HepG2 (cell line): ENCODE results near the gene VSNL1. TPM values are rescaled to one million over a fixed set of nuclear protein-coding genes. Genes with fewer than 3 reads are reported as not detected.

Source experiments
- GATA4 ChIP-seq: sonication (generic); IDR thresholded peaks from 2 replicates; pipeline ENCODE4 v1.6.1; 2016; ENCODE audit warnings: antibody characterized with exemption, low read depth, borderline replicate concordance
- ISX ChIP-seq: sonication (generic); formaldehyde crosslinking; conservative IDR thresholded peaks from 2 replicates; pipeline ENCODE4 v1.5.0; 2020; ENCODE audit warnings: missing genetic modification reagents
- JUN ChIP-seq: sonication (generic); formaldehyde crosslinking; IDR thresholded peaks from 2 replicates; pipeline ENCODE4 v1.4.0; 2020; ENCODE audit warnings: mild to moderate bottlenecking, missing genetic modification reagents
- NCOR1 ChIP-seq: fragments of 200-600 bp; sonication (generic); IDR thresholded peaks from 2 replicates; pipeline ENCODE4 v1.7.0; 2017; ENCODE audit warnings: antibody characterized with exemption, low read length, borderline replicate concordance
- PITX1 ChIP-seq: sonication (generic); formaldehyde crosslinking; IDR thresholded peaks from 2 replicates; pipeline ENCODE4 v1.5.1; 2020; ENCODE audit warnings: mild to moderate bottlenecking, missing genetic modification reagents
- RBFOX2 ChIP-seq: fragments of 200-400 bp; formaldehyde crosslinking; IDR thresholded peaks from 2 replicates; pipeline ENCODE4 v1.6.1; 2017; ENCODE audit warnings: low read depth, mild to moderate bottlenecking, low read length
- SATB2 ChIP-seq: sonication (generic); formaldehyde crosslinking; IDR thresholded peaks from 2 replicates; pipeline ENCODE4 v1.5.0; 2020; ENCODE audit warnings: missing genetic modification reagents
- ZKSCAN8 ChIP-seq: IDR thresholded peaks from 2 replicates; pipeline ENCODE4 v1.6.1; 2016; ENCODE audit warnings: borderline replicate concordance, missing genetic modification reagents, missing compliant biosample characterization
- ZNF251 ChIP-seq: sonication (generic); formaldehyde crosslinking; IDR thresholded peaks from 2 replicates; pipeline ENCODE4 v1.9.0; 2021; ENCODE audit warnings: mild to moderate bottlenecking, missing genetic modification reagents
- ZNF333 ChIP-seq: sonication (generic); formaldehyde crosslinking; IDR thresholded peaks from 2 replicates; pipeline ENCODE4 v1.4.0; 2020; ENCODE audit warnings: mild to moderate bottlenecking, missing genetic modification reagents, borderline replicate concordance
- ZNF766 ChIP-seq: sonication (generic); formaldehyde crosslinking; IDR thresholded peaks from 2 replicates; pipeline ENCODE4 v1.5.0; 2020; ENCODE audit warnings: missing genetic modification reagents, borderline replicate concordance
- polyA plus RNA-seq, 8 experiments: library from polyadenylated mRNA; depleted of rRNA in 3 of 8; stranded (reverse) in 7 of 8; unstranded in 1 of 8; fragments of >200 nt; fragmentation: Illumina TruSeq in 4 of 8; extraction: Trizol in 4 of 8; gene quantifications; 2 replicates each; pipeline versions ENCODE4 v1.2.1 to v1.2.3, GENCODE V29; 2011 to 2016; ENCODE audit warnings: low read depth in 4 of 8, missing spikeins in 1 of 8, mixed read lengths in 1 of 8; ENCODE audit not compliant: insufficient read depth in 1 of 8
- total RNA-seq, 5 experiments: library from RNA; depleted of rRNA; stranded (reverse); fragments of >200 nt; fragmentation: Illumina TruSeq; extraction: Trizol; gene quantifications; 2 replicates each; pipeline ENCODE4 v1.2.3, GENCODE V29; 2016; ENCODE audit warnings: low read depth in 1 of 5
- TF ChIP-seq, protein P1 (sequence below): sonication (generic); formaldehyde crosslinking; IDR thresholded peaks from one replicate; pipeline ENCODE4 v1.5.1; 2020; ENCODE audit warnings: mild to moderate bottlenecking, missing genetic modification reagents; ENCODE audit errors: not compliant biosample characterization
- TF ChIP-seq, protein P2 (sequence below): sonication (generic); formaldehyde crosslinking; IDR thresholded peaks from 2 replicates; pipeline ENCODE4 v1.5.0; 2020; ENCODE audit warnings: mild to moderate bottlenecking, missing genetic modification reagents
- TF ChIP-seq, protein P3 (sequence below): sonication (generic); formaldehyde crosslinking; conservative IDR thresholded peaks from 2 replicates; pipeline ENCODE4 v1.8.0; 2022; ENCODE audit warnings: missing genetic modification reagents
- TF ChIP-seq, protein P4 (sequence below): fragments of 450-650 bp; IDR thresholded peaks from 2 replicates; pipeline ENCODE4 v1.6.1; 2016

The VSNL1 gene
- total and polyA plus RNA-seq, 2 of the 13 experiments (the other 11 are each of a cell fraction or from before 2014, with no cell fraction given), result 63.2 to 95.9 TPM

DNA sequence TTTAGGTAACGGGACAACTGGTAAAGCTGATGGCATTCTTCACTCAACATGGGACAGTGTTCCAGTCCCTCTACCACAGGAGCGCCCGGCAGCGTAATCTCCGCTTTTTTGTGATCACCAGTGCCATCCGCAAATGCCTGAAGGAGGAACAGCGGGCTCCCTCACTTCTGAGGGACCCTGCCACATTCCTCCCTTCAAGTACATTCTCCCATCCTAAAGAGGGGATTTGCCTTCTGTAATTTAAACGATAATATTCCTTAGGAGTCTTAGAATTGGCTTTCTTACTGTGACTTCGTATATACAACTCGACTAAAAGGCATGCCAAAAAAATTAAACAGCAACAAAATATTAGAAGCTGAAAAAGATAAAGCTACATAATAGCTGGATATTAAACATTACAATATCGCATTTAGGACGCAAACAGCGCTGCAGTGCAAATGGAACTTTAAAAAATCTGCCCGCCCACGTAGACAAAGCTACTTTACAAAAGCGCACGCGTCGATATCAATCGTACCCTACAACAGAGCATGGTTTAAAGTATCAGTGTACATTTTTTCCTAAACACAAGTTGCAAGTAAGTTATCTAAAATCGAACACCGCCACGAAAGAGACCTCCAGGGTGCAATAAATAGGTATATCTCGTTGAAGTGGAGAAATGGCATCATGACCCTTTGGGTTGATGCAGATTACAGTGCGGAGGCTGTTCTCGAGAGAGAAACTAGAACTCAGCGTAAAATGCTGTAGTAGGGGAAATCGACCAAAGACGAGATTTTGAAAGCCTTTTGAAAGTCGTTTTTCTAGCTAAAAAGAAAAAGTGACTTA lies 2.3 kb upstream of the VSNL1 start (continued):
- TF ChIP-seq, protein P1, sequence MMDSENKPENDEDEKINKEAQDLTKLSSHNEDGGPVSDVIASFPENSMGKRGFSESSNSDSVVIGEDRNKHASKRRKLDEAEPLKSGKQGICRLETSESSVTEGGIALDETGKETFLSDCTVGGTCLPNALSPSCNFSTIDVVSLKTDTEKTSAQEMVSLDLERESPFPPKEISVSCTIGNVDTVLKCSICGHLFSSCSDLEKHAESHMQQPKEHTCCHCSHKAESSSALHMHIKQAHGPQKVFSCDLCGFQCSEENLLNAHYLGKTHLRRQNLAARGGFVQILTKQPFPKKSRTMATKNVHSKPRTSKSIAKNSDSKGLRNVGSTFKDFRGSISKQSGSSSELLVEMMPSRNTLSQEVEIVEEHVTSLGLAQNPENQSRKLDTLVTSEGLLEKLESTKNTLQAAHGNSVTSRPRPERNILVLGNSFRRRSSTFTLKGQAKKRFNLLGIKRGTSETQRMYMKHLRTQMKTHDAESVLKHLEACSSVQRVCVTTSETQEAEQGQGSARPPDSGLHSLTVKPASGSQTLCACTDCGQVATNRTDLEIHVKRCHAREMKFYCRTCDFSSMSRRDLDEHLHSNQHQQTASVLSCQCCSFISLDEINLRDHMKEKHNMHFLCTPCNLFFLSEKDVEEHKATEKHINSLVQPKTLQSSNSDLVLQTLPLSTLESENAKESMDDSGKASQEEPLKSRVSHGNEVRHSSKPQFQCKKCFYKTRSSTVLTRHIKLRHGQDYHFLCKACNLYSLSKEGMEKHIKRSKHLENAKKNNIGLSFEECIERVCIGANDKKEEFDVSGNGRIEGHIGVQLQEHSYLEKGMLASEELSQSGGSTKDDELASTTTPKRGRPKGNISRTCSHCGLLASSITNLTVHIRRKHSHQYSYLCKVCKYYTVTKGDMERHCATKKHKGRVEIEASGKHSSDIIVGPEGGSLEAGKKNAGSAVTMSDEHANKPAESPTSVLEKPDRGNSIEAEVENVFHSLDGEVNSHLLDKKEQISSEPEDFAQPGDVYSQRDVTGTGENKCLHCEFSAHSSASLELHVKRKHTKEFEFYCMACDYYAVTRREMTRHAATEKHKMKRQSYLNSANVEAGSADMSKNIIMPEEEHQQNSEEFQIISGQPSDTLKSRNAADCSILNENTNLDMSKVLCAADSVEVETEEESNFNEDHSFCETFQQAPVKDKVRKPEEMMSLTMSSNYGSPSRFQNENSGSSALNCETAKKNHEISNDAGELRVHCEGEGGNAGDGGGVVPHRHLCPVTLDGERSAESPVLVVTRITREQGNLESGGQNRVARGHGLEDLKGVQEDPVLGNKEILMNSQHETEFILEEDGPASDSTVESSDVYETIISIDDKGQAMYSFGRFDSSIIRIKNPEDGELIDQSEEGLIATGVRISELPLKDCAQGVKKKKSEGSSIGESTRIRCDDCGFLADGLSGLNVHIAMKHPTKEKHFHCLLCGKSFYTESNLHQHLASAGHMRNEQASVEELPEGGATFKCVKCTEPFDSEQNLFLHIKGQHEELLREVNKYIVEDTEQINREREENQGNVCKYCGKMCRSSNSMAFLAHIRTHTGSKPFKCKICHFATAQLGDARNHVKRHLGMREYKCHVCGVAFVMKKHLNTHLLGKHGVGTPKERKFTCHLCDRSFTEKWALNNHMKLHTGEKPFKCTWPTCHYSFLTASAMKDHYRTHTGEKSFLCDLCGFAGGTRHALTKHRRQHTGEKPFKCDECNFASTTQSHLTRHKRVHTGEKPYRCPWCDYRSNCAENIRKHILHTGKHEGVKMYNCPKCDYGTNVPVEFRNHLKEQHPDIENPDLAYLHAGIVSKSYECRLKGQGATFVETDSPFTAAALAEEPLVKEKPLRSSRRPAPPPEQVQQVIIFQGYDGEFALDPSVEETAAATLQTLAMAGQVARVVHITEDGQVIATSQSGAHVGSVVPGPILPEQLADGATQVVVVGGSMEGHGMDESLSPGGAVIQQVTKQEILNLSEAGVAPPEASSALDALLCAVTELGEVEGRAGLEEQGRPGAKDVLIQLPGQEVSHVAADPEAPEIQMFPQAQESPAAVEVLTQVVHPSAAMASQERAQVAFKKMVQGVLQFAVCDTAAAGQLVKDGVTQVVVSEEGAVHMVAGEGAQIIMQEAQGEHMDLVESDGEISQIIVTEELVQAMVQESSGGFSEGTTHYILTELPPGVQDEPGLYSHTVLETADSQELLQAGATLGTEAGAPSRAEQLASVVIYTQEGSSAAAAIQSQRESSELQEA (CRISPR knock-in tag), result no peak
- TF ChIP-seq NCOR1 (no peak), RBFOX2 (no peak), ZNF251 (no peak), ZKSCAN8 (CRISPR knock-in tag) (no peak), GATA4 (no peak), PITX1 (CRISPR knock-in tag) (0 out of 2 replicates have a peak, but pooled peaks have one; percentile 25), SATB2 (CRISPR knock-in tag) (no peak), ZNF766 (CRISPR knock-in tag) (no peak), ZNF333 (CRISPR knock-in tag) (no peak), ISX (no peak), JUN (CRISPR knock-in tag) (no peak)
- TF ChIP-seq, protein P2, sequence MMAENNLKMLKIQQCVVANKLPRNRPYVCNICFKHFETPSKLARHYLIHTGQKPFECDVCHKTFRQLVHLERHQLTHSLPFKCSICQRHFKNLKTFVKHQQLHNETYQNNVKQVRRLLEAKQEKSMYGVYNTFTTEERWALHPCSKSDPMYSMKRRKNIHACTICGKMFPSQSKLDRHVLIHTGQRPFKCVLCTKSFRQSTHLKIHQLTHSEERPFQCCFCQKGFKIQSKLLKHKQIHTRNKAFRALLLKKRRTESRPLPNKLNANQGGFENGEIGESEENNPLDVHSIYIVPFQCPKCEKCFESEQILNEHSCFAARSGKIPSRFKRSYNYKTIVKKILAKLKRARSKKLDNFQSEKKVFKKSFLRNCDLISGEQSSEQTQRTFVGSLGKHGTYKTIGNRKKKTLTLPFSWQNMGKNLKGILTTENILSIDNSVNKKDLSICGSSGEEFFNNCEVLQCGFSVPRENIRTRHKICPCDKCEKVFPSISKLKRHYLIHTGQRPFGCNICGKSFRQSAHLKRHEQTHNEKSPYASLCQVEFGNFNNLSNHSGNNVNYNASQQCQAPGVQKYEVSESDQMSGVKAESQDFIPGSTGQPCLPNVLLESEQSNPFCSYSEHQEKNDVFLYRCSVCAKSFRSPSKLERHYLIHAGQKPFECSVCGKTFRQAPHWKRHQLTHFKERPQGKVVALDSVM (CRISPR knock-in tag), result no peak
- TF ChIP-seq, protein P3, sequence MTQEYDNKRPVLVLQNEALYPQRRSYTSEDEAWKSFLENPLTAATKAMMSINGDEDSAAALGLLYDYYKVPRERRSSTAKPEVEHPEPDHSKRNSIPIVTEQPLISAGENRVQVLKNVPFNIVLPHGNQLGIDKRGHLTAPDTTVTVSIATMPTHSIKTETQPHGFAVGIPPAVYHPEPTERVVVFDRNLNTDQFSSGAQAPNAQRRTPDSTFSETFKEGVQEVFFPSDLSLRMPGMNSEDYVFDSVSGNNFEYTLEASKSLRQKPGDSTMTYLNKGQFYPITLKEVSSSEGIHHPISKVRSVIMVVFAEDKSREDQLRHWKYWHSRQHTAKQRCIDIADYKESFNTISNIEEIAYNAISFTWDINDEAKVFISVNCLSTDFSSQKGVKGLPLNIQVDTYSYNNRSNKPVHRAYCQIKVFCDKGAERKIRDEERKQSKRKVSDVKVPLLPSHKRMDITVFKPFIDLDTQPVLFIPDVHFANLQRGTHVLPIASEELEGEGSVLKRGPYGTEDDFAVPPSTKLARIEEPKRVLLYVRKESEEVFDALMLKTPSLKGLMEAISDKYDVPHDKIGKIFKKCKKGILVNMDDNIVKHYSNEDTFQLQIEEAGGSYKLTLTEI (CRISPR knock-in tag), result no peak
- TF ChIP-seq, protein P4, sequence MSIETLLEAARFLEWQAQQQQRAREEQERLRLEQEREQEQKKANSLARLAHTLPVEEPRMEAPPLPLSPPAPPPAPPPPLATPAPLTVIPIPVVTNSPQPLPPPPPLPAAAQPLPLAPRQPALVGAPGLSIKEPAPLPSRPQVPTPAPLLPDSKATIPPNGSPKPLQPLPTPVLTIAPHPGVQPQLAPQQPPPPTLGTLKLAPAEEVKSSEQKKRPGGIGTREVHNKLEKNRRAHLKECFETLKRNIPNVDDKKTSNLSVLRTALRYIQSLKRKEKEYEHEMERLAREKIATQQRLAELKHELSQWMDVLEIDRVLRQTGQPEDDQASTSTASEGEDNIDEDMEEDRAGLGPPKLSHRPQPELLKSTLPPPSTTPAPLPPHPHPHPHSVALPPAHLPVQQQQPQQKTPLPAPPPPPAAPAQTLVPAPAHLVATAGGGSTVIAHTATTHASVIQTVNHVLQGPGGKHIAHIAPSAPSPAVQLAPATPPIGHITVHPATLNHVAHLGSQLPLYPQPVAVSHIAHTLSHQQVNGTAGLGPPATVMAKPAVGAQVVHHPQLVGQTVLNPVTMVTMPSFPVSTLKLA, result no peak
